CD4-positive, alpha-beta T cell treated with Interleukin-17A for 1 hour (primary cell): Measurements from ENCODE around the gene CBLN3.
A peak's percentile ranks its signal among the peaks of the same experiment; 100 is the strongest.
"Not testable (repeated sequence)": the region's sequence is repeated elsewhere in the genome, so short reads cannot be mapped to it uniquely, and the experiment has no call there.

Source experiments
- DNase-seq: peaks from one replicate; pipeline ENCODE4 v3.0.0-alpha.2; 2020

The CBLN3 gene

GRCh38 chr14:24429395-24430142, at the start of gene CBLN3, which contains the start of gene KHNYN:
CBLN3 (minus strand) TSS chr14:24429668; CDS start chr14:24429054, 614 bp downstream.
KHNYN (plus strand) TSS chr14:24429954; CDS start chr14:24430731, 777 bp downstream.
- peak; percentile 91 for DNase-seq

GRCh38 chr14:24475261-24475660, 45.8 kb upstream of the CBLN3 start:
- no peak for DNase-seq

GRCh38 chr14:24473211-24473610, 43.7 kb upstream of the CBLN3 start:
- no peak for DNase-seq

- DNase-seq = not testable (repeated sequence)
These were observed 41.0 kb upstream of the CBLN3 start for GRCh38 chr14:24470450-24470849.

GRCh38 chr14:24465805-24466204, 36.3 kb upstream of the CBLN3 start:
- DNase-seq = no peak

GRCh38 chr14:24465368-24465767, 35.9 kb upstream of the CBLN3 start:
- no peak for DNase-seq

- no peak for DNase-seq
These were observed 34.7 kb upstream of the CBLN3 start for GRCh38 chr14:24463884-24464785.

- no peak for DNase-seq
These were observed 33.8 kb upstream of the CBLN3 start for GRCh38 chr14:24463017-24463883.

- DNase-seq = no peak
These were observed 31.9 kb upstream of the CBLN3 start for GRCh38 chr14:24461336-24461735.

GRCh38 chr14:24459331-24459730, 29.9 kb upstream of the CBLN3 start:
- no peak for DNase-seq

GRCh38 chr14:24458736-24459135, 29.3 kb upstream of the CBLN3 start:
- DNase-seq = no peak

GRCh38 chr14:24456980-24457379, 27.5 kb upstream of the CBLN3 start:
- no peak for DNase-seq

GRCh38 chr14:24450828-24451227, 21.4 kb upstream of the CBLN3 start:
- DNase-seq = not testable (repeated sequence)

- no peak for DNase-seq
These were observed 13.7 kb upstream of the CBLN3 start for GRCh38 chr14:24443053-24443665.

GRCh38 chr14:24442240-24443052, 13.0 kb upstream of the CBLN3 start, which contains the start of gene SDR39U1:
SDR39U1 (minus strand) TSS chr14:24442776; CDS start chr14:24442769, 7 bp downstream.
- DNase-seq = peak; percentile 99

- no peak for DNase-seq
These were observed 12.4 kb upstream of the CBLN3 start for GRCh38 chr14:24441904-24442239.

GRCh38 chr14:24441485-24441884, 12.0 kb upstream of the CBLN3 start:
- no peak for DNase-seq

GRCh38 chr14:24440606-24441399, 11.3 kb upstream of the CBLN3 start:
- no peak for DNase-seq

GRCh38 chr14:24439830-24440605, 10.6 kb upstream of the CBLN3 start:
- DNase-seq = no peak

- DNase-seq = no peak
These were observed 9.8 kb upstream of the CBLN3 start for GRCh38 chr14:24439257-24439656.
